OCI-LY7 (cell line): Measurements from ENCODE around the gene PARN. TPM values are rescaled to one million over a fixed set of nuclear protein-coding genes. Genes with fewer than 3 reads are reported as not detected.
"Not testable (repeated sequence)": the region's sequence is repeated elsewhere in the genome, so short reads cannot be mapped to it uniquely, and the experiment has no call there.

Source experiments
- BruUV-seq: library from RNA; stranded (reverse); fragments of 400-500 nt; replicated peaks from 2 replicates; lab custom pipeline; 2021; lab: Mats Ljungman, UMichigan
- CTCF ChIA-PET: fragments of 300-600 bp; sonication (Branson Sonifier 250); formaldehyde crosslinking; loops from one replicate; lab custom pipeline; 2022; ENCODE audit warnings: antibody characterized with exemption; ENCODE audit not compliant: unreplicated experiment; lab: Charles Lee
- POLR2A ChIA-PET: fragments of 300-600 bp; sonication (Branson Sonifier 250); formaldehyde crosslinking; loops from one replicate; lab custom pipeline; 2022; ENCODE audit warnings: antibody characterized with exemption; lab: Charles Lee
- DNase-seq: peaks from one replicate; pipeline ENCODE4 v3.0.0-alpha.2; 2015; ENCODE audit warnings: low spot score
- H2AFZ ChIP-seq: fragments of 200-600 bp; sonication (generic), shearing (Covaris generic); 2 replicates; pipeline ENCODE4 v1.6.1; 2014; ENCODE audit warnings: mild to moderate bottlenecking, antibody characterized with exemption, low read length, moderate library complexity
- H3K27ac ChIP-seq: fragments of 200-600 bp; sonication (generic); 2 replicates; pipeline ENCODE4 v1.5.1; 2014; ENCODE audit warnings: mixed run types, low read depth, mild to moderate bottlenecking, moderate library complexity, low read length, inconsistent platforms; ENCODE audit not compliant: poor library complexity, severe bottlenecking
- H3K36me3 ChIP-seq: fragments of 200-600 bp; sonication (generic); 2 replicates; pipeline ENCODE4 v1.6.1; 2014; ENCODE audit warnings: mild to moderate bottlenecking, antibody characterized with exemption, low read length, moderate library complexity, mixed read lengths; ENCODE audit not compliant: insufficient read depth
- H3K4me1 ChIP-seq: fragments of 200-600 bp; sonication (generic); 2 replicates; pipeline ENCODE4 v1.5.1; 2014; ENCODE audit warnings: mild to moderate bottlenecking, low read length; ENCODE audit not compliant: insufficient read depth, poor library complexity, severe bottlenecking
- H3K4me2 ChIP-seq: fragments of 200-600 bp; sonication (generic); 2 replicates; pipeline ENCODE4 v1.6.1; 2014; ENCODE audit warnings: mild to moderate bottlenecking, low read length
- H3K4me3 ChIP-seq: fragments of 200-600 bp; sonication (generic); 2 replicates; pipeline ENCODE4 v1.5.1; 2014; ENCODE audit warnings: mild to moderate bottlenecking, low read depth, low read length; ENCODE audit not compliant: poor library complexity, severe bottlenecking
- H3K79me2 ChIP-seq: fragments of 200-600 bp; sonication (generic); 2 replicates; pipeline ENCODE4 v1.6.1; 2016; ENCODE audit warnings: low read depth, mild to moderate bottlenecking, low read length, moderate library complexity, mixed read lengths; ENCODE audit not compliant: insufficient read depth
- H3K9me2 ChIP-seq: fragments of 200-600 bp; sonication (generic); 2 replicates; pipeline ENCODE4 v1.6.1; 2016; ENCODE audit warnings: mild to moderate bottlenecking, low read length, mixed read lengths; ENCODE audit not compliant: insufficient read depth
- H3K9me3 ChIP-seq: fragments of 200-600 bp; sonication (generic); 2 replicates; pipeline ENCODE4 v1.6.1; 2014; ENCODE audit warnings: mild to moderate bottlenecking, mixed run types, low read length, mixed read lengths
- H4K20me1 ChIP-seq: fragments of 200-600 bp; sonication (generic); 2 replicates; pipeline ENCODE4 v1.6.1; 2014; ENCODE audit warnings: mild to moderate bottlenecking, antibody characterized with exemption, low read length, moderate library complexity, mixed read lengths; ENCODE audit not compliant: insufficient read depth
- CTCF ChIP-seq: fragments of 200-600 bp; sonication (generic); conservative IDR thresholded peaks from 2 replicates; pipeline ENCODE4 v1.5.1; 2014; ENCODE audit warnings: mild to moderate bottlenecking, antibody characterized with exemption, low read length, moderate library complexity, mixed read lengths
- EZH2phosphoT487 ChIP-seq: fragments of 200-600 bp; sonication (generic); IDR thresholded peaks from 2 replicates; pipeline ENCODE4 v1.6.1; 2018; ENCODE audit warnings: low read depth, borderline replicate concordance, mild to moderate bottlenecking, mixed run types, antibody characterized with exemption, low read length, moderate library complexity, mixed read lengths
- intact Hi-C: fragments of 100-400 bp; cut with micrococcal nuclease; formaldehyde crosslinking; loops from one replicate; pipeline ENCODE4 v1.10.0; 2022; ENCODE audit not compliant: unreplicated experiment
- total RNA-seq, 2 experiments: library from RNA; depleted of rRNA in 1 of 2; stranded (reverse); fragments of >200 nt in 1 of 2; shearing (Covaris generic) in 1 of 2; gene quantifications; 2 replicates each; pipeline ENCODE4 v1.2.3, GENCODE V29; 2014 to 2022

The PARN gene
- total RNA-seq, 2 experiments from 2014 or later = 40.1 to 76.5 TPM

DNA sequence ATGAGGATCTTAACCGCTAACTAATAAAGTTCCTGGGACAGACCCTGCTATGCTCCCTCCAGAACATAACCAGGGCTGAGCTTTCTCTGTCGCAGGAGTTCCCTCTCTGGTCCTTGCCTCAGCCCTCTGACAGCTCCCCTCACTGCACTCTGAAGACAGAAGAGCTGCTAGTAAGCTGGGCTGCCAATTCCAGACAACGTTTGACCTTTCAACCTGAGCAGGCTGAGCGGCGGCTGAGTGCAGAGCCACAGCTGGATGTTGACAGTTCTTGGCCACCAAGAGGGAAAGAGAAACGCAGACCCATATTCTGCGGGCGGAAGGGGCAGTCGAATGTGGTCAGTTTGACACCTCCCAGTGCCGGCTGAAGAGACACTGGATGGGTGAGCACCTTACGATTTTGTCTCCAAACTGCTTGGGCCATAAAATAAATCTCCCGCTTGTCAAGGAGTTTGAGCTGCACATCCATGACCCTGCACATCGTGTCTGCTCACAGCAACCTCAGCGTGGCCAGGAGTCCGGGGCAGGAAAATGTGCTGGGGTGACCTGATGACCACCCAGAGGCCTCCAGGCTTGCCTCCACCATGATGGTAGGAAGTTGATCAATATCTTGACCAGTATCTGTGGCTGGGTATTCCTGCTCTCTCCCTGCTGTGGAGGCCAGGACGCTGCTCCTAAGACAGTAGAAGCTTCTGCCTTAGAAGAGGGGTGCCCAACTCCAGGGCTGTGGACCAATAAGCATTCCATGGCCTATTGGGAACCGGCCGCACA is 209.2 kb downstream of the PARN start:
- Histone ChIP-seq H3K27ac (no peak overlapping the region), H3K9me2 (no peaks in the 10 kb centered on the region), H2AFZ (no peak overlapping the region), H3K4me2 (no peak overlapping the region), H3K79me2 (no peaks in the 10 kb centered on the region), H4K20me1 (no peaks in the 10 kb centered on the region), H3K36me3 (no peaks in the 10 kb centered on the region; the same call in 1 of the 2 replicates), H3K4me1 (no peaks in the 10 kb centered on the region), H3K9me3 (0 out of 2 replicates have a peak, but pooled peaks cover 6% of the 10 kb centered on the region), H3K4me3 (no peak overlapping the region)
- ChIA-PET POLR2A (interaction anchor here (0.7 kb wide), 1 partner anchor 139 kb away, joined by 3 read pairs; no protein-coding TSS in a partner anchor), CTCF (no interaction called here)
- no TSS peak for BruUV-seq
- intact Hi-C loops = no loop called here
- DNase-seq = no peak
- TF ChIP-seq CTCF (no peak), EZH2phosphoT487 (no peak)

DNA sequence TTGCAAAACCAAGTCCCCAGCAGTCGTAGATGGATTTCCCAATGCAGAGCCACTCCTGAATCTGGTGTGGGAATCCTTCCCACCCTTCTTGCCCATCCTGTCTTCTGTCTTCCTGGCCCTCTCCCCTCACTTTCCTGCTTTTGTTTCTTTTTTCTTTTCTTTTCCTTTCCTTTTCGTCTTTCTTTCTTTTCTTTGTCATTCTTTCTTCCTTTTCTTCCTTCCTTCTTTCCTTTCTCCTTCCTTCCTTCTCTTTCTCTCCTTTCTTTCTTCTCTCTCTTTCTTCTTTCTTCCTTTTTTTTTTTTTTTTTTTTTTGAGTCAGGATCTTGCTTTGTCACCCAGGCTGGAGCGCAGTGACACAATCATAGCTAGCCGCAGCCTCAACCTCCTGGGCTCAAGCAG is 209.8 kb downstream of the PARN start:
- not testable (repeated sequence) for H3K9me3 ChIP-seq, H4K20me1 ChIP-seq
- POLR2A ChIA-PET = interaction anchor here (0.6 to 0.7 kb wide), 2 partner anchors 117 to 139 kb away, joined by 3 read pairs; no protein-coding TSS in a partner anchor

GRCh38 chr16:14419817-14420216 is 210.2 kb downstream of the PARN start:
- ChIA-PET POLR2A (interaction anchor here (0.6 kb wide), 1 partner anchor 116 kb away, joined by 3 read pairs; no protein-coding TSS in a partner anchor), CTCF (no interaction called here)
- DNase-seq = no peak
- H3K4me3 ChIP-seq = no peak overlapping the region
- H3K27ac ChIP-seq = no peak overlapping the region
- no TSS peak for BruUV-seq
- H4K20me1 ChIP-seq = no peaks in the 10 kb centered on the region
- 0 out of 2 replicates have a peak, but pooled peaks cover 6% of the 10 kb centered on the region for H3K9me3 ChIP-seq
- H2AFZ ChIP-seq = no peak overlapping the region
- intact Hi-C loops = no loop called here
- no peaks in the 10 kb centered on the region; the same call in 1 of the 2 replicates for H3K36me3 ChIP-seq
- H3K79me2 ChIP-seq = no peaks in the 10 kb centered on the region
- no peaks in the 10 kb centered on the region for H3K9me2 ChIP-seq
- H3K4me2 ChIP-seq = no peak overlapping the region
- H3K4me1 ChIP-seq = no peaks in the 10 kb centered on the region
- TF ChIP-seq EZH2phosphoT487 (no peak), CTCF (no peak)

More for the DNA sequence above, 209.8 kb downstream of the PARN start:
- H3K4me1 ChIP-seq, H3K4me3 ChIP-seq, intact Hi-C loops, BruUV-seq, H3K4me2 ChIP-seq, H3K79me2 ChIP-seq, DNase-seq, H3K9me2 ChIP-seq, H3K36me3 ChIP-seq, H2AFZ ChIP-seq, H3K27ac ChIP-seq, CTCF ChIA-PET: not testable (repeated sequence)
